Measurements from ENCODE around the gene BMP6. TPM values are rescaled to one million over a fixed set of nuclear protein-coding genes. Genes with fewer than 3 reads are reported as not detected.

BMP6 gene
- total RNA-seq (1 to 10 TPM; 1.4 to 5.1 (median 2.9) TPM), polyA plus RNA-seq (1 to 10 TPM; 1.1 to 2.3 TPM)
- long read RNA-seq, donor 1, transcript BMP6-201 (7 exons, 2,780 nt) = major isoform, 10 of 11 reads
- long read RNA-seq, donor 1, partial matches to known transcripts = 0 of 11 reads
- long read RNA-seq, donor 1, other reads (novel, unspliced or antisense) = 1 of 11 reads
- long read RNA-seq, donor 2, partial matches to known transcripts = 0 of 1 reads
- long read RNA-seq, donor 2, other reads (novel, unspliced or antisense) = 0 of 1 reads
- long read RNA-seq, donor 3, transcript BMP6-201 (7 exons, 2,780 nt) = major isoform, 9 of 10 reads
- long read RNA-seq, donor 3, partial matches to known transcripts = 0 of 10 reads
- long read RNA-seq, donor 3, other reads (novel, unspliced or antisense) = 1 of 10 reads

GRCh38 chr6:7725849-7726415 lies at the start of gene BMP6:
Gene BMP6 (plus strand): TSS chr6:7726099. CDS start chr6:7726956, 857 bp downstream.
- peak; percentile 87 to 96 (median 94) for ATAC-seq
- peak within 1 kb of the TSS; percentile 31 to 80 (median 66) for H3K4me3 ChIP-seq
- H3K36me3 ChIP-seq = no peaks in the 10 kb centered on the region
- peak in 1 of 2 donors; percentile 35 for TF ChIP-seq POLR2A (IDR thresholded peaks at IDR 0.05)
- peak in 1 of 12 donors; percentile 7 for TF ChIP-seq CTCF (IDR thresholded peaks at IDR 0.05)
- intact Hi-C loops (cut with DNase I) = loop anchor here in 7 of 10 donors (1.0 to 10.0 kb wide), 11 partner anchors 169 to 499 kb away; partner anchors contain the start of gene TXNDC5 (in 3 of the 7)
- H3K27me3 ChIP-seq = peaks cover 21 to 72% (median 33%) of the 10 kb centered on the region in 9 donors
- peak within 1 kb of the TSS in 2 of 12 donors; percentile 14 to 27 for H3K27ac ChIP-seq
- peaks cover 0 to 44% (median 26%) of the 10 kb centered on the region in 12 donors for H3K4me1 ChIP-seq
- H3K9me3 ChIP-seq = no peaks in the 10 kb centered on the region
- WGBS, 4 donors = 0 to 1% (median 0%) methylated on average over 53 to 69 of the region's 69 CpGs
- DNase-seq = peak; percentile 87 to 92 (median 90)

DNA sequence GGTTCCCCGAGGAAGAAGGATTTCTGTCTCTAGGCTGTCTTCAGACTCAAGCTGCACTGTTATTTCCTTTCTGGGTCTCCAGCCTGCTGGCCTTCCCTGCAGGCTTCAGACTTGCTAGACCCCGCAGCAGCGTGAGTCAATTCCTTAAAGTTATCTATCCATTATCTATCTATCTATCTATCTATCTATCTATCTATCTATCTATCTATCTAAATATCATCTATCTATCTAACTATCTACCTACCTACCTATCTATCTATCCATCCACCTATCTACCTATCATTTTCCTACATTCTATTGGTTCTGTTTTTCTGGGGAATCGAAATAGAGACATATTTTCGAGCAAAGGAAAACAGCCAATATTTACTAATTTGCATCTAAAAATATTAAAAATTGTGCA lies 48.7 kb upstream of the BMP6 start:
- H3K27me3 ChIP-seq = peaks cover 0 to 18% (median 0%) of the 10 kb centered on the region in 9 donors
- no peaks in the 10 kb centered on the region for H3K9me3 ChIP-seq
- 91 to 96% (median 94%) methylated on average over 5 of the region's 5 CpGs for WGBS, 4 donors
- H3K4me3 ChIP-seq = no peak overlapping the region
- ATAC-seq (no peak), DNase-seq (no peak)
- intact Hi-C loops (cut with DNase I) = no loop called here
- H3K36me3 ChIP-seq = no peaks in the 10 kb centered on the region
- peaks cover 0 to 12% (median 5%) of the 10 kb centered on the region in 12 donors for H3K4me1 ChIP-seq
- H3K27ac ChIP-seq = no peak overlapping the region
- TF ChIP-seq POLR2A (IDR thresholded peaks at IDR 0.05) (no peak), CTCF (IDR thresholded peaks at IDR 0.05) (no peak)

DNA sequence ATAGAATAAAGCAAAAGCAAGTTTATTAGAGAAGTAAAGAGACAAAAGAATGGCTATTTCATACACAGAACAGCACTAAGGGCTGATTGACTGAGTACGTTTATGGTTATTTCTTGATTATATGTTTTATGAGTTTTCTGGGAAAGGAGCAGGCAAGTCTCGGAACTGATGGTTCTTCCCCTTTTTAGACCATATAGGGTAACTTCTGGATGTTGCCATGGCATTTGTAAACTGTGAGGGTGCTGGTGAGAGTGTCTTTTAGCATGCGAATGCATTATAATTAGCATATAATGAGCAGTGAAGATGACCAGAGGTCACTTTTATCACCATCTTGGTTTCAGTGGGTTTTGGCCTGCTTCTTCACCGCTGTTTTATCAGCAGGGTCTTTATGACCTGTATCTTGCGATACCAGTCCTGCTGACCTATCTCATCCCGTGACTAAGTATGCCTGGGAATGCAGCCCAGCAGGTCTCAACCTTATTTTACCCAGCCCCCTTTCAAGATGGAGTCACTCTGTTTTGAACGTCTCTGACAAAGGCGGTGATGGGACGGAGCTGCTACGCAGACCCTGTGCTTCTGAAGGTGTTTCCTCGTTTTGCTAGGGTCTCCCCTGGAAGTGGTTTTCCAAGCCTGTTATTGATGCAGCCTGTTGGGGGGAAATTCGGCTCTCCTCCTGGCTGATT lies 45.4 kb upstream of the BMP6 start:
- Histone ChIP-seq H3K4me3 (no peak overlapping the region), H3K9me3 (no peaks in the 10 kb centered on the region), H3K27ac (no peak overlapping the region), H3K27me3 (peaks cover 0 to 25% (median 0%) of the 10 kb centered on the region in 9 donors), H3K36me3 (no peaks in the 10 kb centered on the region), H3K4me1 (no peaks in the 10 kb centered on the region)
- ATAC-seq (no peak), DNase-seq (no peak)
- 76 to 80% (median 78%) methylated on average over 12 of the region's 12 CpGs for WGBS, 4 donors
- intact Hi-C loops (cut with DNase I) = no loop called here
- TF ChIP-seq CTCF (IDR thresholded peaks at IDR 0.05) (no peak), POLR2A (IDR thresholded peaks at IDR 0.05) (no peak)

DNA sequence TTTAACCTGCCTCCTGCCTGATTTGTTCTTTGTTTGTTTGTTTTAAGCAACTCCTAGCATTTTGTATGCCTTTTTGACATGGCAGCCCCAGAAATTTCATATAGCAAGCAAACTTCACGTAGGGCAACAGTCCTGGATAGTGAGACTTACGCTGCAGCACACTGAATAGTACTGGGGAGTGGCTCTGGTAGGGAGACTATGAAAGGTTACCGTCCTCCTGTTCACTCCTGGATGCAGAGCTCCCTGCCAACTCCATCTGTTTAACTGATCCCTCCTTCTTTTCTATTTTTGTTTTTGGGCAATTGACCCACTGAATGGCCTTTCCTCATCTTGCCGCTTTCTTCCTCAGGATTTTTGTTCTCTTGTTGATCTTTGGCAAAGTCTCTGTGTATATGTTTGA lies 44.5 kb upstream of the BMP6 start:
- intact Hi-C loops (cut with DNase I) = no loop called here
- TF ChIP-seq POLR2A (IDR thresholded peaks at IDR 0.05) = no peak
- TF ChIP-seq CTCF (IDR thresholded peaks at IDR 0.05) = no peak
- DNase-seq (no peak), ATAC-seq (no peak)
- Histone ChIP-seq H3K4me1 (no peaks in the 10 kb centered on the region), H3K9me3 (no peaks in the 10 kb centered on the region), H3K27ac (no peak overlapping the region), H3K36me3 (no peaks in the 10 kb centered on the region), H3K27me3 (peaks cover 0 to 19% (median 0%) of the 10 kb centered on the region in 9 donors), H3K4me3 (no peak overlapping the region)
- WGBS, 4 donors = 66 to 70% (median 67%) methylated on average over 4 of the region's 4 CpGs

All from heart left ventricle (tissue), 16 donors.